HG03064 (cell line): Measurements from ENCODE around the gene DPP4.
"Not testable (repeated sequence)": the region's sequence is repeated elsewhere in the genome, so short reads cannot be mapped to it uniquely, and the experiment has no call there.

ENCODE experiments used
- ATAC-seq: cut with Tn5 transposase; IDR thresholded peaks from one replicate; pipeline ENCODE4 v1.9.1; 2021; ENCODE audit warnings: low read depth; ENCODE audit not compliant: unreplicated experiment

Gene DPP4

GRCh38 chr2:162060532-162060931 is 13.5 kb downstream of the DPP4 start:
- ATAC-seq = no peak

GRCh38 chr2:162058973-162059668 is 14.9 kb downstream of the DPP4 start:
- ATAC-seq = peak; percentile 89

- no peak for ATAC-seq
These were observed 16.6 kb downstream of the DPP4 start for GRCh38 chr2:162057426-162057825.

GRCh38 chr2:162056796-162057399 is 17.1 kb downstream of the DPP4 start:
- ATAC-seq = no peak

GRCh38 chr2:162053808-162054155 is 20.2 kb downstream of the DPP4 start:
- ATAC-seq = no peak

- no peak for ATAC-seq
These were observed 20.8 kb downstream of the DPP4 start for GRCh38 chr2:162053066-162053807.

GRCh38 chr2:162050513-162050961 is 23.5 kb downstream of the DPP4 start:
- ATAC-seq = no peak

- not testable (repeated sequence) for ATAC-seq
These were observed 24.9 kb downstream of the DPP4 start for GRCh38 chr2:162049089-162049488.

- no peak for ATAC-seq
These were observed 29.4 kb downstream of the DPP4 start for GRCh38 chr2:162044586-162044985.

GRCh38 chr2:162043132-162043531 is 30.9 kb downstream of the DPP4 start:
- no peak for ATAC-seq

- ATAC-seq = no peak
These were observed 32.5 kb downstream of the DPP4 start for GRCh38 chr2:162041485-162041884.

- ATAC-seq = no peak
These were observed 35.3 kb downstream of the DPP4 start for GRCh38 chr2:162038725-162039124.

GRCh38 chr2:162037886-162038285 is 36.1 kb downstream of the DPP4 start:
- no peak for ATAC-seq

- no peak for ATAC-seq
These were observed 36.8 kb downstream of the DPP4 start for GRCh38 chr2:162037028-162037795.

GRCh38 chr2:162035981-162036380 is 38.0 kb downstream of the DPP4 start:
- no peak for ATAC-seq

- ATAC-seq = no peak
These were observed 43.4 kb downstream of the DPP4 start for GRCh38 chr2:162030363-162031190.

GRCh38 chr2:162029287-162029901 is 44.6 kb downstream of the DPP4 start:
- no peak for ATAC-seq

- no peak for ATAC-seq
These were observed 45.5 kb downstream of the DPP4 start for GRCh38 chr2:162028511-162028910.

GRCh38 chr2:162025121-162025911 is 48.7 kb downstream of the DPP4 start:
- ATAC-seq = no peak
